Right lobe of liver (tissue), 4 donors: ENCODE data around the gene CELF2.

Source experiments
- CTCF ChIP-seq, 4 donors: fragments of 200-600 bp in 3 of 4; fragments of 450-650 bp in 1 of 4; IDR thresholded peaks; one replicate each; pipeline versions ENCODE4 v1.5.1 to v1.8.0; 2016 to 2022; ENCODE audit warnings: antibody characterized with exemption in 4 of 4, mild to moderate bottlenecking in 2 of 4
- POLR2A ChIP-seq: fragments of 450-650 bp; IDR thresholded peaks from one replicate; pipeline ENCODE4 v1.6.1; 2017; ENCODE audit warnings: antibody characterized with exemption, mild to moderate bottlenecking
- donor health status: DM: no; HTN: no; CAD: no.
- donor health status: DM: no; HTN: no; CAD: no.
- donor health status: DM: no; HTN: yes; CAD: no.

DNA sequence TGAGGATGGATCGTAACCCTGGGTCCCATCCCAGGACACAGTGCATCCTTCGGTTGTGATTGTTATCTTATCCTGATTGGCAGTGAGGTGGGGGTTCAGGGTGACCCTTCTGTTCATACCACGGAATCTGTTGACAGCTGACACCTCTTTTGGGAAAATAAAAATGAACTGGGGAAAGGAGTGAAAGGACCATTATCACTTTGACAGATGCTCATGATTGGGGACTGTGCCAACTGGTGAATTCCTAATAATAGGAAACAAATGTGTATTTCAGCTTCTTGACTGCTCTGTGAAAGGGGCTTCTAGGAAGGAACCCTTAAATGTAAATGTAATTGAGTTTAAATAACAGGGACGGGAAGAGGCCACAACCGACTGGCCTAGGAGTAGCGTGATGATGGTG, 65.4 kb downstream of the CELF2 start:
- TF ChIP-seq CTCF (IDR thresholded peaks at IDR 0.05) (no peak), POLR2A (no peak)
